ENCODE data around the gene CLEC16A. TPM values are rescaled to one million over a fixed set of nuclear protein-coding genes. Genes with fewer than 3 reads are reported as not detected.
A peak's percentile ranks its signal among the peaks of the same experiment; 100 is the strongest.

The CLEC16A gene
- total RNA-seq, 2 donors from 2014 or later = 46.6 to 47.6 TPM

DNA sequence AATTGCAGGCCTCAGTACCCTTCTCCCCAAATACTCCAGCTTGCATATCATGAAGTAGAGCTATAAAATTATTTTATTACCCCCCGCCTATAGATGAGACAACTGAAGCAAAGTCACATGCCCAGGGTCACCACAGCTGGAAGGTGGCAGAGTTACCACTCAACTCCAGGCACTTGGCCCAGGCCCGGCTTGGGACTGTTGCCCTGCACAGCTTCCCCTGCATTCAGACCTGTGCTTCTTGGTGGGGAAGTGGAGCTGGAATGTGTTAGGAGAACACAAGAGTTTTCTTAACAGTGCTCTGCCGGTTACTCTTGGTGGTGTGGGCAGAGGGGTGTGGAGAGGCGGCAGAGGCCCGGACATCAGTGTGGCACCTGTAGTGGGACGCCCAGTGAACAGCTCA is 162.4 kb downstream of the CLEC16A start:
- peaks cover 34 to 76% of the 10 kb centered on the region in 2 donors for H3K4me1 ChIP-seq (ENCODE audit: control insufficient read depth in 1 of 2, low read depth in 2 of 2)
- no peaks in the 10 kb centered on the region for H3K27me3 ChIP-seq (replicated peaks; ENCODE audit: insufficient read depth)
- no peaks in the 10 kb centered on the region for H3K9me3 ChIP-seq
- TF ChIP-seq, protein P1, sequence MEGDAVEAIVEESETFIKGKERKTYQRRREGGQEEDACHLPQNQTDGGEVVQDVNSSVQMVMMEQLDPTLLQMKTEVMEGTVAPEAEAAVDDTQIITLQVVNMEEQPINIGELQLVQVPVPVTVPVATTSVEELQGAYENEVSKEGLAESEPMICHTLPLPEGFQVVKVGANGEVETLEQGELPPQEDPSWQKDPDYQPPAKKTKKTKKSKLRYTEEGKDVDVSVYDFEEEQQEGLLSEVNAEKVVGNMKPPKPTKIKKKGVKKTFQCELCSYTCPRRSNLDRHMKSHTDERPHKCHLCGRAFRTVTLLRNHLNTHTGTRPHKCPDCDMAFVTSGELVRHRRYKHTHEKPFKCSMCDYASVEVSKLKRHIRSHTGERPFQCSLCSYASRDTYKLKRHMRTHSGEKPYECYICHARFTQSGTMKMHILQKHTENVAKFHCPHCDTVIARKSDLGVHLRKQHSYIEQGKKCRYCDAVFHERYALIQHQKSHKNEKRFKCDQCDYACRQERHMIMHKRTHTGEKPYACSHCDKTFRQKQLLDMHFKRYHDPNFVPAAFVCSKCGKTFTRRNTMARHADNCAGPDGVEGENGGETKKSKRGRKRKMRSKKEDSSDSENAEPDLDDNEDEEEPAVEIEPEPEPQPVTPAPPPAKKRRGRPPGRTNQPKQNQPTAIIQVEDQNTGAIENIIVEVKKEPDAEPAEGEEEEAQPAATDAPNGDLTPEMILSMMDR (IDR thresholded peaks at IDR 0.05) = no peak
- peak overlapping the region; percentile 17 to 56 for H3K27ac ChIP-seq
- no peak overlapping the region for H3K4me3 ChIP-seq
- no peaks in the 10 kb centered on the region for H3K36me3 ChIP-seq
- no peak for ATAC-seq (ENCODE audit: insufficient number of reproducible peaks, low FRiP score, low read depth)
- DNase-seq (ENCODE audit: low spot score) = no peak

DNA sequence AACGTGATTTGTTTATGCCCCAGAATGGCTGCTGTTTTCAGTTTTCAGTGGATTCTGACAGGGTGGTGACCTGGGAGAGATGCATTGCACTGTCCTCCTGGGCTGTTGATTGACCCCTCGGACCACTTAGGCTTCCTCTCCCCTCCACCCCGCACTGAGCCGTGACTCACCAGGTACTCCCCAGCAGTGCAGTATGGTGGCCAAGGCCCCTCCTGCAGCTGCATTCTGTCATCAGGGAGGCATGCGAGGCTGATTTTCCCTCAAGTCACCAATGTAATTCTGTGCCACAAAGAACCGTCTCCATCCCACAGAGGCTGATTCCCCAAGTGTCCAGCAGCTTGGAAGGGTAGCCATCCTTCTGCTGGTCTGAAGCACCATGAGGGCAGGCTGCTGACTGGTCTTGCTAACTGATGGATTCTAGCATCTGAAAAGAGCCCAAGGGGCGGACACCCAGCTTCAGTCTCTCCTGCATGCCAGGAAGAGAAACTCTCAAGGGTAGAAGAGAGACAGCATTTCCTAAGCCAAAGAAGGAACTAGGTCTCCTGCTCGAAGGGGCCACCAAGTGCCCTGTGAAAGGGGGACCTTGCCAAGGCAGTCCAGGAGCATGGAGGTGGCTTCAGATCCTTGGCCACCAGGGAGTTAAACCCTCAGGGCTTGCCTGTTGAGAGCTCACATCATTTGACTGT is 163.6 kb downstream of the CLEC16A start:
- H3K27me3 ChIP-seq (replicated peaks; ENCODE audit: insufficient read depth) = no peaks in the 10 kb centered on the region
- H3K9me3 ChIP-seq = no peaks in the 10 kb centered on the region
- ATAC-seq (ENCODE audit: insufficient number of reproducible peaks, low FRiP score, low read depth) (peak; percentile 21), DNase-seq (ENCODE audit: low spot score) (no peak)
- no peaks in the 10 kb centered on the region for H3K36me3 ChIP-seq
- H3K4me3 ChIP-seq = no peak overlapping the region
- peak overlapping the region; percentile 24 to 56 for H3K27ac ChIP-seq
- TF ChIP-seq, protein P1 (IDR thresholded peaks at IDR 0.05) = no peak
- H3K4me1 ChIP-seq (ENCODE audit: control insufficient read depth in 1 of 2, low read depth in 2 of 2) = peaks cover 34 to 68% of the 10 kb centered on the region in 2 donors

DNA sequence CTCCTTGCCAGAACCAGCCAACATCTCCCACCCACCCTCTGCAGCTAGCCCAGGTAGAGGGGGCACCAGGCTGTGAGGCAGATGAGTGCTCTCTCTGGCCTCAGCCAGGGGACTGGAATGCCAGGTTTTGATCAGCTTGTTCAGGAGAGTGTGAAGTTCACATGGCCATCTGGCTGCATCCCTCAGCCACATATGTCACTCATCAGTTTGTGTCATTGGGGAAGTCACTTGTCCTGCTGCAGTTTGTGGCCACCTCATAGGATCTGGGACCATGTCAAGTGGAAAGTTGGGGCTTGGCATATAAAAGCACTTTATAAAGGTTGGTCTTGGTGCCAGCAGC is 164.1 kb downstream of the CLEC16A start:
- Histone ChIP-seq H3K27me3 (replicated peaks; ENCODE audit: insufficient read depth) (no peaks in the 10 kb centered on the region), H3K9me3 (no peaks in the 10 kb centered on the region), H3K4me3 (no peak overlapping the region), H3K36me3 (no peaks in the 10 kb centered on the region), H3K27ac (peak overlapping the region; percentile 24 to 56), H3K4me1 (ENCODE audit: control insufficient read depth in 1 of 2, low read depth in 2 of 2) (peaks cover 34 to 70% of the 10 kb centered on the region in 2 donors)
- TF ChIP-seq, protein P1 (IDR thresholded peaks at IDR 0.05) = no peak
- DNase-seq (ENCODE audit: low spot score) (no peak), ATAC-seq (ENCODE audit: insufficient number of reproducible peaks, low FRiP score, low read depth) (no peak)

DNA sequence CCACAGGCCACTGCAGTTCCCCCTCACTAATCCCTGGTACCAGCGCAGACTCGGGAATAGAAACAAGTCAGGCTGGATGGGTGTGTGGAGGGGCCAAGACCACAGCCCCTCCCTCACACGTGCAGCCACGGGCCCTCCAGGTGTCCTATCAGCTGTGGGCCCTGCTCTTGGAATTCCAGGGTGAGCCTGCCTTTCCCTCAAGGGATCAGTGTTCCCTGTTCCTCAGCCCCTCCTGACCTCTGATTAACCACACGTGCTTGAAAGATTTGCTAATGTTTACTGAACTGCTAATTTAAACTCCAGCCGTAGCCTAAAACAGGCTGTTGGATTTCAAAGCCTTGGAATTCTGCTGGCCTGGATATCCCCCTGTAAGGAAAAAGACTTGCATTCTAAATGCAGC is 165.2 kb downstream of the CLEC16A start:
- Histone ChIP-seq H3K9me3 (no peaks in the 10 kb centered on the region), H3K4me3 (no peak overlapping the region), H3K36me3 (no peaks in the 10 kb centered on the region), H3K27me3 (replicated peaks; ENCODE audit: insufficient read depth) (no peaks in the 10 kb centered on the region), H3K4me1 (ENCODE audit: control insufficient read depth in 1 of 2, low read depth in 2 of 2) (peaks cover 33 to 76% of the 10 kb centered on the region in 2 donors), H3K27ac (peak overlapping the region; percentile 79 to 81)
- DNase-seq (ENCODE audit: low spot score) (no peak), ATAC-seq (ENCODE audit: insufficient number of reproducible peaks, low FRiP score, low read depth) (peak; percentile 54)
- TF ChIP-seq, protein P1 (IDR thresholded peaks at IDR 0.05) = no peak

DNA sequence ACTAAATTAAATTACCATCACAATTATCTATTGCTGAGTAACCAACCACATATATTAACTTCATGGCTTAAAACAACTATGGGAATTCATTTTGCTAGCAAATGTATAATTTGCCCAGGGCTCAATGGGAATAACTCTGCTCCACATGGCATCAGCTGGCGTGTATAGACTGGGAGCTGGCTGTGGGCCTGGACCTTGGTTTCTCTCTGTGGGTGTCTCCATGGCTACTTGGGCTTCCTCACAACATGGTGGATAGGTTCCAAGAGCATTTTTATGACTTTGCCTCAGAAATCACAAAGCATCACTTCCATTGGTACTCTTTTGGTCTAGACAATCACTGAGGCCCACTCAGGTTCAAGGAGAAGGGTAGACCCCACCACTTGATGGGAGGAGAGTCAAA is 166.8 kb downstream of the CLEC16A start:
- TF ChIP-seq, protein P1 (IDR thresholded peaks at IDR 0.05) = no peak
- DNase-seq (ENCODE audit: low spot score) = no peak
- H3K4me3 ChIP-seq = no peak overlapping the region
- H3K27me3 ChIP-seq (replicated peaks; ENCODE audit: insufficient read depth) = no peaks in the 10 kb centered on the region
- H3K4me1 ChIP-seq (ENCODE audit: control insufficient read depth in 1 of 2, low read depth in 2 of 2) = peaks cover 25 to 64% of the 10 kb centered on the region in 2 donors
- ATAC-seq (ENCODE audit: insufficient number of reproducible peaks, low FRiP score, low read depth) = no peak
- no peak overlapping the region for H3K27ac ChIP-seq
- no peaks in the 10 kb centered on the region for H3K36me3 ChIP-seq
- H3K9me3 ChIP-seq = no peaks in the 10 kb centered on the region
